ENCODE data around the gene DENND4B.

The DENND4B gene

DNA sequence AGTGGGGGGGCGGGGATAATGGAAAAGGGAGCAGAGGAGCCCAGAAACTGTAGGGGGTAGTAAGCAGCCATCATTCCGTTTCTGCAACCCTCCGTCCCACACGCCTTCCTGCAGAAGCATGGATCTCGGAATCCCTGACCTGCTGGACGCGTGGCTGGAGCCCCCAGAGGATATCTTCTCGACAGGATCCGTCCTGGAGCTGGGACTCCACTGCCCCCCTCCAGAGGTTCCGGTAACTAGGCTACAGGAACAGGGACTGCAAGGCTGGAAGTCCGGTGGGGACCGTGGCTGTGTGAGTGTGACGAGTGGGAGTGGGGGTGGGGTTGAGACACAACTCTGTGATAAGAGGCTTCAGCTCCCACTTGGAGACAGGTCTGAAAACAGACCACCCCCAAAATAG, 21.9 kb upstream of the DENND4B start:
- TF ChIP-seq, protein P1, sequence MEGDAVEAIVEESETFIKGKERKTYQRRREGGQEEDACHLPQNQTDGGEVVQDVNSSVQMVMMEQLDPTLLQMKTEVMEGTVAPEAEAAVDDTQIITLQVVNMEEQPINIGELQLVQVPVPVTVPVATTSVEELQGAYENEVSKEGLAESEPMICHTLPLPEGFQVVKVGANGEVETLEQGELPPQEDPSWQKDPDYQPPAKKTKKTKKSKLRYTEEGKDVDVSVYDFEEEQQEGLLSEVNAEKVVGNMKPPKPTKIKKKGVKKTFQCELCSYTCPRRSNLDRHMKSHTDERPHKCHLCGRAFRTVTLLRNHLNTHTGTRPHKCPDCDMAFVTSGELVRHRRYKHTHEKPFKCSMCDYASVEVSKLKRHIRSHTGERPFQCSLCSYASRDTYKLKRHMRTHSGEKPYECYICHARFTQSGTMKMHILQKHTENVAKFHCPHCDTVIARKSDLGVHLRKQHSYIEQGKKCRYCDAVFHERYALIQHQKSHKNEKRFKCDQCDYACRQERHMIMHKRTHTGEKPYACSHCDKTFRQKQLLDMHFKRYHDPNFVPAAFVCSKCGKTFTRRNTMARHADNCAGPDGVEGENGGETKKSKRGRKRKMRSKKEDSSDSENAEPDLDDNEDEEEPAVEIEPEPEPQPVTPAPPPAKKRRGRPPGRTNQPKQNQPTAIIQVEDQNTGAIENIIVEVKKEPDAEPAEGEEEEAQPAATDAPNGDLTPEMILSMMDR (conservative IDR thresholded peaks at IDR 0.05; ENCODE audit: low read depth, low read length) = no peak
- peak overlapping the region; percentile 72 for H3K4me3 ChIP-seq (ENCODE audit: low read depth, low read length)
- no peak for DNase-seq (ENCODE audit: low read depth)

DNA sequence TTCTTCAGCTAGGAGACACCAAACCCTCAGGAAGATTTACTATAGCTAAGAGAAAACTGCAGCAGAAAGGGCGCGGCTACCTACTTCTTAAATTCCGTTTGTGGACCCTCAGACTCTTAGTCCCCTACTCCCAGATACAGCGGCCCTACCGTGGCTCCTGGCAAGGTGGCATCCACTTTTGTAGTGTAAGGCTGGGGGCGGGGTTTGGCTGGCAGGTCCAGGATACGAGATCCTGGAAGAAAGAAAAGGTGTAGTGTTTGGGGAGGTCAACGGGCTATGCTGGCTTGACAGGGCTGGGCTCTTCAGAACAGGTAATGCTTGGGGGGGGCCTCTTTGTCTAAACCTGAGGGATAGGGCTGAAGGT, 21.5 kb upstream of the DENND4B start:
- peak overlapping the region; percentile 72 for H3K4me3 ChIP-seq (ENCODE audit: low read depth, low read length)

DNA sequence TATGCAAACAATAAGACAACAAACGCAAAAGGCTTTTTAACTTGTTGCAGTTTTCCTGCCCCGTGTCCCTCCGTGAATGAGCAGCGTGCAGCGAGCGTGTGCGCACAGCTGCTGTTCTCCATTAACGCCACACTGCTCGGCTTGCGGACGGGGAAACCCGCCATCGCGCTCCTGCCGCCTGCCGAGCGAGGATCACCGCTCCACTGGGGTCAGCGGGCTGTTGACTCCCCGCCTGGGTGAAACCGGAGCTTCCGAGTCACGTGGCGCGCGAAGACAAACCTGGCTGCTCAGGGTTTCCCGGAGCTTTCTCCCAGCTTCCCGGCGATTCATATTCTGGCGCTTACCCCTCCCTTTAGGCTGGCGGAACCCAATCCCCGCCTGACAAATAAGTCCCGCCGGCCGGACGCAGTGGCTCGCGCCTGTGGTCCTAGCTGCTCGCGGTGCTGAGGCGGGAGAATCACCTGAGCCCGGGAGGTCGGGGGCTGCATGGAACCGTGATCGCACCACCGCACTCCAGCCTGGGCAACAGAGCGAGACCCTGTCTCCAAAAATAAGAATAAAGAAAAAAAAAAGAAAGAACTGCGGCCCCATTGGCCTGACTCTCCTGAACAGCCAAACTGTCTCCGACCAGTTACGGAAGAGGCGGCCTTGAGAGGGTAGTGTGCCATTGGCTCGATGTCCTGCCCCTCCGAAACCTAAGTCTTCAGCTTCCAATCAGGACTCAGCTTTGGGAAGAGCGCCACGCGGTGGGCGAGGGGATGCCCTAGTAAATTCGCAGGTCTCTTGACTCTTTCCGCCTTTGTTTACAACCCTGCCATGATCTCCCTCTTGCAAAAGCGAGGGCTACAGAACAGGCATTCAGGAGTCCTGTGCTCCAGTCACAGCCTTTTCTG, 20.8 kb upstream of the DENND4B start, which contains the start of gene CREB3L4:
CREB3L4 (plus strand) TSS at position 796 of the 893 bp plus-strand sequence. CDS start 624 bp downstream, outside the sequence.
- TF ChIP-seq, protein P1 (conservative IDR thresholded peaks at IDR 0.05; ENCODE audit: low read depth, low read length) = peak; percentile 55
- H3K4me3 ChIP-seq (ENCODE audit: low read depth, low read length) = peak within 1 kb of the TSS; percentile 72
- DNase-seq (ENCODE audit: low read depth) = peak; percentile 99

More for the DNA sequence above, 21.5 kb upstream of the DENND4B start:
- TF ChIP-seq, protein P1 (conservative IDR thresholded peaks at IDR 0.05; ENCODE audit: low read depth, low read length) = no peak
- no peak for DNase-seq (ENCODE audit: low read depth)

DNA sequence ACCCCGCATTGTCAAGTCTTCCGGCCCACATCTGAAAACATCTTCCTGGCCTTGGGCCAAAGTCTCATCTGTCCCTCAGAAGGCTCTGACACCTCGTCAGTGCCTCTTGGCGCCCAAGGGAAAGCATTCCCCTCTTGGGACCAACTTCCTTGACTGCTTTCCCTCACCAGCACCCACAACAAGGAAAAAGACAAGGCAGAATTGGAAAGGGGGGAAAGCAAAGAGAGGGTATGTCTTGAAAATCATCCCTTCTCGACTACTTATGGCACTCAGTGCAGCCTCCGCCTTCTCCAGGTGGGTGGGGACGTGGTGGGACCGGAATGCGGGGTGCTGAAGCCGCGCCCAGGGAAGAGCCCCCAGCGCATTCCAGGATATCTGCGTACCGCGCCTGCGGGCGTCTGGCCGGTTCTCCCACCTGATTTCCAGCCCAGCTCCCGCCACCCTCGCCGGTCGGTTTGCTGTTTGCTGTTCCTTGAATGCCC, 17.4 kb upstream of the DENND4B start:
- TF ChIP-seq, protein P1 (conservative IDR thresholded peaks at IDR 0.05; ENCODE audit: low read depth, low read length) = no peak
- peak overlapping the region; percentile 89 for H3K4me3 ChIP-seq (ENCODE audit: low read depth, low read length)
- no peak for DNase-seq (ENCODE audit: low read depth)

DNA sequence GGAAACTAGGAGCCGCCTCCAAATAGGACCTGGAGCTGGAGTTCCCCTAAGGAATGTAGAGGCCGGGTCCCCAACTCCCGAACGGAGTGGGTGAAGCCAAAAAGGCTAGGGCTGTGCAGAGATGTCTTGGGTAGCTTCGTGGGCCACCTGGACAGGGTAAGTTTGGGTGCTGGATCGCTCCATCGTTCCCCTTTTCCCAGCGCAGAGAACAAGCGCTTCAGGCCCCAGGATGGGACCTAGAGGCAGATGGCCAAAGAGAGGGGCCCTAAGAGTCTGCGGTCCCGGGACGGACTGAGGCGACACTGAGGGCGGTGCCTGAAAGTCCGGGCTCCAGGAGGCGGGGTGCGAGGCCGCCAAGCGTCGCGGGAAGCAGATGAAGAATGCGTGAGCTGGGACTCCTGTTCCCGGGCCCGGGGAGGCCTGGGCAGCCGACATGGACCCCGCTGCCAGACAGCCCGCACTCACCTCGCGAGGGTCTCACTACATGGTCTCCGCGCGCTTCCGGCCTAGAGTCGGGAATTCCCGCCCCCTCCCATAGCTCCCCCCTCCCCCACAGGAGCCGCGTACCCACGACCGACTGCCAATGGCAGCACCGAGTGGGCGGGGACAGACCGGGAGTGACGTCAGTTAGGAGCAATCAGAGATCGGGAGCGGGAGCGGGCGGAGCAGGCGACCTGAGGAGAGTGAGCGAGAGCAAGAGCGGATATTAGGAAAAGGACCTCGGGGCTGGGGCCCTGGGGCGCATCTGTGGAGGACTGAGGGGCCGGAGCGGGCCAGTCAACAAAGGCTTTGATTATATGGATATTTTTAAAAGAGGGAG, 16.7 kb upstream of the DENND4B start, which contains the start of gene SLC39A1:
SLC39A1 (minus strand) TSS at position 508 of the 820 bp plus-strand sequence. CDS start 822 bp downstream, outside the sequence.
- DNase-seq (ENCODE audit: low read depth) = peak; percentile 97
- peak within 1 kb of the TSS; percentile 89 for H3K4me3 ChIP-seq (ENCODE audit: low read depth, low read length)
- TF ChIP-seq, protein P1 (conservative IDR thresholded peaks at IDR 0.05; ENCODE audit: low read depth, low read length) = no peak

DNA sequence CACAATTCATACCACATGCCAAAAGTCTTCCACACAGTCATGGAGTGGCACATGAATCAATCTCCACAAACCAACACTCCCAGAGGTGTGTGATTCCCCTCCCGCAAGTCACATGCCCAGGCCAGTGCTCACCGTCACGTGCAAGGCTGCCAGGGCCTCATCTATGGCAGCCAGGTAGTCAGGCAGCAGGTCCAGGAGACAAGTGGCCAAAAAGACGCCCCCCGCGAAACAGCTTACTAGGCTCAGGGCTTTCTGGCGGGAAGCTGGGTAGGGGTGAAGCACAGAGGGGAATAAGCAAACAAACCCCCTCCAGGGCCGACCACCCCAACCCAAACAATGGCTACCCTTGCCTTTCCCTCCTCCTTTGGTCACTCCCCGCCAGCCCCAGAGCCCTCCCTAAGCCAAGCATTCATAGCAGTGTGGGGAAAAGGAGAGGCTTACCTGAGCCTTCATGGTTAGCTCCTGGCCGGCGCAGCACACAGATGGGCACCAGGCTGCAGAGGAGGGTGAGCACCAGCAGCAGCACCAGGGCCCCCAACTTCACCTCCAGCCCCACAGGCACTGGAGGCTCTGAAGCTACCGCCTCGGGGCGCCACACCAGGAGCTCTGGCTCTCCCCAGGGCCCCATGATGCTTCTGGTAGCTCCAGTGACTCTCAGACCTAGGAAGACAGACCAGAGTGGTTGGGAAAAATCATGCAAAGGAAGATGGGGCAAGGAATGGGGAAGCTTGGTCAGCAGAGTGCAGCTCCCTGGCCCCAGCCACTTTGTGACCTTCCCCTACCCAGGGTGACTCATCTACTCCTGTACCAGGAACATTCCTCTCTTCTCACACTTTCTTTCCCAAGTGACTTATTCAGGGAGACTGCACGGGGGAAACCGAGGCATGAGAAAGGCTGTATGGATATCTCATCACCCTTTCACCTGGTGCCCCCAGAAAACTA, 15.8 kb upstream of the DENND4B start:
- TF ChIP-seq, protein P1 (conservative IDR thresholded peaks at IDR 0.05; ENCODE audit: low read depth, low read length) = no peak
- peak overlapping the region; percentile 89 for H3K4me3 ChIP-seq (ENCODE audit: low read depth, low read length)
- DNase-seq (ENCODE audit: low read depth) = peak; percentile 56

Data from choroid plexus epithelial cell (primary cell).